PC-3 (cell line): ENCODE data around the gene MC5R. TPM values are rescaled to one million over a fixed set of nuclear protein-coding genes. Genes with fewer than 3 reads are reported as not detected.

Experiments
- ATAC-seq: fragments of 200-7000 bp; cut with Tn5 transposase; 2 replicates; pipeline ENCODE4 v1.9.1; 2020; ENCODE audit warnings: mild to moderate bottlenecking, moderate library complexity
- BruUV-seq: library from RNA; stranded (reverse); fragments of 400-500 nt; replicated peaks from 2 replicates; lab custom pipeline; 2021; lab: Mats Ljungman, UMichigan
- CTCF ChIA-PET: fragments of 300-600 bp; sonication (Branson Sonifier 250); formaldehyde crosslinking; loops from one replicate; lab custom pipeline; 2022; ENCODE audit warnings: antibody characterized with exemption; lab: Charles Lee
- POLR2A ChIA-PET: fragments of 300-600 bp; sonication (Branson Sonifier 250); formaldehyde crosslinking; loops from one replicate; lab custom pipeline; 2022; ENCODE audit warnings: antibody characterized with exemption; ENCODE audit not compliant: unreplicated experiment; lab: Charles Lee
- DNase-seq: peaks from one replicate; pipeline ENCODE4 v3.0.0-alpha.2; 2015
- H2AFZ ChIP-seq: fragments of 300-600 bp; sonication (generic); 2 replicates; pipeline ENCODE4 v1.6.0; 2016; ENCODE audit warnings: antibody characterized with exemption, low read length
- H3F3A ChIP-seq: fragments of 300-600 bp; sonication (generic); one replicate; pipeline ENCODE4 v1.6.0; 2017; ENCODE audit warnings: antibody characterized with exemption, low read length, control low read depth, mild to moderate bottlenecking; ENCODE audit not compliant: unreplicated experiment
- H3K27ac ChIP-seq: fragments of 300-600 bp; sonication (generic); 2 replicates; pipeline ENCODE4 v1.5.1; 2016; ENCODE audit warnings: mild to moderate bottlenecking, low read length
- H3K27me3 ChIP-seq: fragments of 300-600 bp; sonication (generic); 2 replicates; pipeline ENCODE4 v1.6.1; 2016; ENCODE audit warnings: low read length, mixed read lengths
- H3K36me3 ChIP-seq: fragments of 300-600 bp; sonication (generic); 2 replicates; pipeline ENCODE4 v1.6.1; 2016; ENCODE audit warnings: low read depth, mixed run types, low read length, mixed read lengths
- H3K4me1 ChIP-seq: fragments of 300-600 bp; sonication (generic); 2 replicates; pipeline ENCODE4 v1.5.1; 2016; ENCODE audit warnings: low read length; ENCODE audit not compliant: insufficient read depth
- H3K4me2 ChIP-seq: fragments of 300-600 bp; sonication (generic); 2 replicates; pipeline ENCODE4 v1.6.0; 2016; ENCODE audit warnings: low read length
- H3K4me3 ChIP-seq: fragments of 300-600 bp; sonication (generic); 2 replicates; pipeline ENCODE4 v1.5.1; 2016; ENCODE audit warnings: mild to moderate bottlenecking, low read length, mixed read lengths
- H3K79me2 ChIP-seq: fragments of 300-600 bp; sonication (generic); 2 replicates; pipeline ENCODE4 v1.6.1; 2017; ENCODE audit warnings: low read length, mixed read lengths
- H3K9ac ChIP-seq: fragments of 300-600 bp; sonication (generic); 2 replicates; pipeline ENCODE4 v1.6.0; 2016; ENCODE audit warnings: mild to moderate bottlenecking, low read length
- H3K9me2 ChIP-seq: fragments of 300-600 bp; sonication (generic); replicated peaks from 2 replicates; pipeline ENCODE4 v1.6.1; 2016; ENCODE audit warnings: mixed run types, low read length, mixed read lengths
- H3K9me3 ChIP-seq: fragments of 300-600 bp; sonication (generic); 2 replicates; pipeline ENCODE4 v1.6.1; 2016; ENCODE audit warnings: low read length, mixed read lengths
- H4K20me1 ChIP-seq: fragments of 300-600 bp; sonication (generic); 2 replicates; pipeline ENCODE4 v1.6.1; 2016; ENCODE audit warnings: low read length, mixed read lengths
- CTCF ChIP-seq: fragments of 300-600 bp; sonication (generic); conservative IDR thresholded peaks from 2 replicates; pipeline ENCODE4 v1.5.1; 2017; ENCODE audit warnings: antibody characterized with exemption, low read depth, mild to moderate bottlenecking, low read length
- EZH2 ChIP-seq: fragments of 300-600 bp; sonication (generic); IDR thresholded peaks from one replicate; pipeline ENCODE4 v1.6.1; 2017; ENCODE audit warnings: antibody characterized with exemption, mild to moderate bottlenecking, low read length; ENCODE audit not compliant: unreplicated experiment
- EZH2phosphoT487 ChIP-seq: fragments of 300-600 bp; sonication (generic); IDR thresholded peaks from 2 replicates; pipeline ENCODE4 v1.6.1; 2018; ENCODE audit warnings: mild to moderate bottlenecking, antibody characterized with exemption, low read length, borderline replicate concordance
- intact Hi-C: fragments of 100-400 bp; cut with micrococcal nuclease; formaldehyde crosslinking; loops from 2 replicates; pipeline ENCODE4 v1.9.0; 2023
- total RNA-seq: library from RNA; depleted of rRNA; stranded (reverse); fragments of >200 nt; gene quantifications from 2 replicates; pipeline ENCODE4 v1.2.3, GENCODE V29; 2014

Gene MC5R
- total RNA-seq, 1 experiment from 2014 or later, result not detected

GRCh38 chr18:13799396-13799795 lies 24.6 kb upstream of the MC5R start:
- no peak overlapping the region for H3K9ac ChIP-seq
- H3K36me3 ChIP-seq, result no peaks in the 10 kb centered on the region
- no peak overlapping the region for H2AFZ ChIP-seq
- H3K79me2 ChIP-seq, result no peaks in the 10 kb centered on the region
- DNase-seq, result no peak
- no peak overlapping the region for H3K4me2 ChIP-seq
- no peaks in the 10 kb centered on the region for H3F3A ChIP-seq
- no peak overlapping the region for H3K4me3 ChIP-seq
- intact Hi-C loops, result no loop called here
- ChIA-PET CTCF (no interaction called here), POLR2A (no interaction called here)
- H3K9me3 ChIP-seq, result no peaks in the 10 kb centered on the region
- H3K9me2 ChIP-seq, result no peaks in the 10 kb centered on the region
- BruUV-seq, result no TSS peak
- no peak for ATAC-seq
- no peaks in the 10 kb centered on the region for H4K20me1 ChIP-seq
- peaks cover 4% of the 10 kb centered on the region for H3K27me3 ChIP-seq
- H3K4me1 ChIP-seq, result peaks cover 26% of the 10 kb centered on the region
- TF ChIP-seq EZH2phosphoT487 (no peak), CTCF (no peak), EZH2 (no peak)
- H3K27ac ChIP-seq, result no peak overlapping the region

GRCh38 chr18:13800505-13801259 lies 23.3 kb upstream of the MC5R start:
- Histone ChIP-seq H3F3A (no peaks in the 10 kb centered on the region), H2AFZ (peak overlapping the region; percentile 96), H3K36me3 (no peaks in the 10 kb centered on the region), H3K27me3 (peaks cover 4% of the 10 kb centered on the region), H4K20me1 (no peaks in the 10 kb centered on the region), H3K79me2 (no peaks in the 10 kb centered on the region), H3K9ac (no peak overlapping the region), H3K4me3 (peak overlapping the region; percentile 65), H3K4me2 (peak overlapping the region; percentile 86), H3K9me3 (no peaks in the 10 kb centered on the region), H3K27ac (no peak overlapping the region), H3K9me2 (no peaks in the 10 kb centered on the region), H3K4me1 (peaks cover 26% of the 10 kb centered on the region)
- ChIA-PET CTCF (interaction anchor here (0.5 to 1.0 kb wide), 4 partner anchors 12 to 251 kb away, joined by 3 to 4 read pairs (median 3); no protein-coding TSS in a partner anchor), POLR2A (interaction anchor here (0.6 kb wide), 1 partner anchor 61 kb away, joined by 4 read pairs; no protein-coding TSS in a partner anchor)
- intact Hi-C loops, result loop anchor here (1.0 to 5.0 kb wide), 2 partner anchors 242 to 583 kb away; partner anchors contain the start of gene LDLRAD4
- TF ChIP-seq CTCF, result peak; percentile 74
- no peak for TF ChIP-seq EZH2phosphoT487
- peak; percentile 85 for DNase-seq
- ATAC-seq, result peak; percentile 99
- no TSS peak for BruUV-seq

GRCh38 chr18:13801260-13801601 lies 22.7 kb upstream of the MC5R start:
- intact Hi-C loops, result loop anchor here (5.0 kb wide), 1 partner anchor 584 kb away; the partner anchor contains the start of gene LDLRAD4
- POLR2A ChIA-PET, result interaction anchor here (0.6 kb wide), 1 partner anchor 61 kb away, joined by 4 read pairs; no protein-coding TSS in a partner anchor
- peak overlapping the region; percentile 96 for H2AFZ ChIP-seq

More at GRCh38 chr18:13801260-13801601, 22.7 kb upstream of the MC5R start:
- ATAC-seq (no peak), DNase-seq (no peak)
- Histone ChIP-seq H3K4me2 (peak overlapping the region; percentile 86), H4K20me1 (no peaks in the 10 kb centered on the region), H3K9me3 (no peaks in the 10 kb centered on the region), H3K9ac (no peak overlapping the region), H3K4me1 (peaks cover 26% of the 10 kb centered on the region), H3K79me2 (no peaks in the 10 kb centered on the region), H3K4me3 (peak overlapping the region; percentile 65), H3K27me3 (peaks cover 4% of the 10 kb centered on the region), H3F3A (no peaks in the 10 kb centered on the region), H3K36me3 (no peaks in the 10 kb centered on the region), H3K27ac (no peak overlapping the region), H3K9me2 (no peaks in the 10 kb centered on the region)
- 0 out of 2 replicates have a peak, but pooled peaks have one; percentile 11 for TF ChIP-seq CTCF
- no peak for TF ChIP-seq EZH2phosphoT487
- no peak for TF ChIP-seq EZH2
- no TSS peak for BruUV-seq
- CTCF ChIA-PET, result interaction anchor here (1.0 kb wide), 1 partner anchor 12 kb away, joined by 4 read pairs; no protein-coding TSS in a partner anchor
